Uterus (tissue), 4 donors: ENCODE data around the gene DAP. TPM values are rescaled to one million over a fixed set of nuclear protein-coding genes. Genes with fewer than 3 reads are reported as not detected.

Experiments
- DNase-seq, 2 donors: peaks; one replicate each; pipeline ENCODE4 v3.0.0-alpha.2; 2019 to 2020
- H3K27ac ChIP-seq, 2 donors: fragments of 200-600 bp; sonication (generic); 1 replicate in 1 of 2; 2 replicates in 1 of 2; pipeline ENCODE4 v1.5.1; 2016 to 2018
- H3K27me3 ChIP-seq, 2 donors: fragments of 200-600 bp; sonication (generic); one replicate each; pipeline ENCODE4 v1.5.1; 2018 to 2019; ENCODE audit warnings: control low read depth in 1 of 2
- H3K36me3 ChIP-seq, 2 donors: fragments of 200-600 bp; sonication (generic); one replicate each; pipeline ENCODE4 v1.5.1; 2019; ENCODE audit warnings: control low read depth in 1 of 2
- H3K4me1 ChIP-seq, 2 donors: fragments of 200-600 bp; sonication (generic); one replicate each; pipeline ENCODE4 v1.5.1; 2018 to 2019; ENCODE audit warnings: control low read depth in 1 of 2
- H3K4me3 ChIP-seq, 2 donors: fragments of 200-600 bp; sonication (generic); 1 replicate in 1 of 2; 2 replicates in 1 of 2; pipeline ENCODE4 v1.5.1; 2018 to 2019; ENCODE audit warnings: mild to moderate bottlenecking in 1 of 2
- H3K9me3 ChIP-seq, 2 donors: fragments of 200-600 bp; sonication (generic); one replicate each; pipeline ENCODE4 v1.5.1; 2019; ENCODE audit warnings: control low read depth in 1 of 2
- CTCF ChIP-seq, 4 experiments: fragments of 200-600 bp in 2 of 4; fragments of 450-650 bp in 2 of 4; sonication (generic) in 2 of 4; IDR thresholded peaks; one replicate each; pipeline ENCODE4 v1.5.1; 2016 to 2019; ENCODE audit warnings: antibody characterized with exemption in 4 of 4, mild to moderate bottlenecking in 2 of 4, moderate library complexity in 1 of 4
- POLR2A ChIP-seq, 2 donors: fragments of 450-650 bp; IDR thresholded peaks; one replicate each; pipeline ENCODE4 v1.6.1; 2016; ENCODE audit warnings: antibody characterized with exemption in 2 of 2, mild to moderate bottlenecking in 1 of 2, moderate library complexity in 1 of 2
- intact Hi-C: fragments of 100-400 bp; cut with DNase I; formaldehyde crosslinking; loops from one replicate; pipeline ENCODE4 v1.15.1; 2023; ENCODE audit warnings: low total_unique reads
- total RNA-seq, 4 donors: library from RNA; depleted of rRNA in 3 of 4; stranded (reverse); fragments of >200 nt in 3 of 4; gene quantifications; one replicate each; pipeline versions ENCODE4 v1.1.0 to v1.2.4, GENCODE V29; 2014 to 2023
- donor health status: DM: yes; HTN: yes; CAD: no.

Gene DAP
- total RNA-seq, 4 donors from 2014 or later: 38.2 to 83.9 (median 50.0) TPM

- Histone ChIP-seq H3K4me1 (no peaks in the 10 kb centered on the region), H3K9me3 (no peaks in the 10 kb centered on the region), H3K27me3 (no peaks in the 10 kb centered on the region), H3K4me3 (no peak overlapping the region), H3K27ac (no peak overlapping the region), H3K36me3 (no peaks in the 10 kb centered on the region)
- TF ChIP-seq CTCF (IDR thresholded peaks at IDR 0.05): no peak
- intact Hi-C loops: no loop called here
- no peak for DNase-seq
Measured at GRCh38 chr5:10655161-10655971, 105.7 kb downstream of the DAP start.

GRCh38 chr5:10654566-10654965 lies 106.5 kb downstream of the DAP start:
- intact Hi-C loops: no loop called here
- no peak for TF ChIP-seq CTCF (IDR thresholded peaks at IDR 0.05)
- TF ChIP-seq POLR2A (IDR thresholded peaks at IDR 0.05): no peak

GRCh38 chr5:10653751-10654400 lies 107.2 kb downstream of the DAP start:
- no peak for TF ChIP-seq POLR2A (IDR thresholded peaks at IDR 0.05)
- TF ChIP-seq CTCF (IDR thresholded peaks at IDR 0.05): no peak
- no peaks in the 10 kb centered on the region for H3K9me3 ChIP-seq
- H3K27me3 ChIP-seq: no peaks in the 10 kb centered on the region
- no peaks in the 10 kb centered on the region for H3K4me1 ChIP-seq
- H3K27ac ChIP-seq: no peak overlapping the region
- DNase-seq: no peak
- intact Hi-C loops: no loop called here
- H3K36me3 ChIP-seq: no peaks in the 10 kb centered on the region
- H3K4me3 ChIP-seq: no peak overlapping the region

More at GRCh38 chr5:10654566-10654965, 106.5 kb downstream of the DAP start:
- no peaks in the 10 kb centered on the region for H3K4me1 ChIP-seq
- H3K27me3 ChIP-seq: no peaks in the 10 kb centered on the region
- H3K4me3 ChIP-seq: no peak overlapping the region
- H3K9me3 ChIP-seq: no peaks in the 10 kb centered on the region
- no peaks in the 10 kb centered on the region for H3K36me3 ChIP-seq
- no peak overlapping the region for H3K27ac ChIP-seq
- no peak for DNase-seq

GRCh38 chr5:10653043-10653442 lies 108.0 kb downstream of the DAP start:
- Histone ChIP-seq H3K4me1 (no peaks in the 10 kb centered on the region), H3K4me3 (no peak overlapping the region), H3K36me3 (no peaks in the 10 kb centered on the region), H3K27me3 (no peaks in the 10 kb centered on the region), H3K27ac (no peak overlapping the region), H3K9me3 (no peaks in the 10 kb centered on the region)
- DNase-seq: peak in 1 of 2 donors; percentile 35
- TF ChIP-seq POLR2A (IDR thresholded peaks at IDR 0.05) (no peak), CTCF (IDR thresholded peaks at IDR 0.05) (no peak)
- intact Hi-C loops: no loop called here

- Histone ChIP-seq H3K9me3 (no peaks in the 10 kb centered on the region), H3K4me1 (no peaks in the 10 kb centered on the region), H3K27me3 (no peaks in the 10 kb centered on the region), H3K36me3 (no peaks in the 10 kb centered on the region), H3K4me3 (no peak overlapping the region), H3K27ac (no peak overlapping the region)
- TF ChIP-seq POLR2A (IDR thresholded peaks at IDR 0.05): no peak
- no peak for TF ChIP-seq CTCF (IDR thresholded peaks at IDR 0.05)
- intact Hi-C loops: no loop called here
- no peak for DNase-seq
Measured at GRCh38 chr5:10652606-10653005, 108.4 kb downstream of the DAP start.
